SHP77 (cell line): ENCODE measurements around the gene RRP36.
A peak's percentile ranks its signal among the peaks of the same experiment; 100 is the strongest.
"Not testable (repeated sequence)": the region's sequence is repeated elsewhere in the genome, so short reads cannot be mapped to it uniquely, and the experiment has no call there.

Experiments
- DNase-seq, 2 experiments: peaks; one replicate each; lab custom pipeline; 2025; lab: John Stamatoyannopoulos, UW

The RRP36 gene

GRCh38 chr6:43037706-43038105 lies 16.3 kb downstream of the RRP36 start:
- no peak for DNase-seq

DNA sequence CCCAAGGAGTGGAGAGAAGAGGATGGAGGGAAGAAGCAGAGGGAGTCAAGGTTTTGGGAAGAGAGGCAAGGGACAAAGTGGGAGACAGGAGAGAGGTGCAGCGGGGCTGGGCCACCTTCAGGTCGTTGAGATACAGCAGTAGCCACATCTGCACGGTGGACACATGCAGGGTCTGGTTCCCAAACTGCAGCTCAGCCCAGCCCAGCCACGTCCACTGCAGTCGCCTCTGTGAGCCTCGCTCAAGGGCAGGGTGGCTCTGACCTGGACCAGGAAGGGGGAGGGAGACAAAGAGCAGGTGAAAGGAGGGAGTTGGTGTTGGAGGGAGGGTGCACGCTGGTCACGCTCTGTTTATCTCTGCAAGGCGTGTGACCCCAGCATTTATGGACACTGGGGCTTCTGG lies 17.3 kb downstream of the RRP36 start:
- DNase-seq: no peak

DNA sequence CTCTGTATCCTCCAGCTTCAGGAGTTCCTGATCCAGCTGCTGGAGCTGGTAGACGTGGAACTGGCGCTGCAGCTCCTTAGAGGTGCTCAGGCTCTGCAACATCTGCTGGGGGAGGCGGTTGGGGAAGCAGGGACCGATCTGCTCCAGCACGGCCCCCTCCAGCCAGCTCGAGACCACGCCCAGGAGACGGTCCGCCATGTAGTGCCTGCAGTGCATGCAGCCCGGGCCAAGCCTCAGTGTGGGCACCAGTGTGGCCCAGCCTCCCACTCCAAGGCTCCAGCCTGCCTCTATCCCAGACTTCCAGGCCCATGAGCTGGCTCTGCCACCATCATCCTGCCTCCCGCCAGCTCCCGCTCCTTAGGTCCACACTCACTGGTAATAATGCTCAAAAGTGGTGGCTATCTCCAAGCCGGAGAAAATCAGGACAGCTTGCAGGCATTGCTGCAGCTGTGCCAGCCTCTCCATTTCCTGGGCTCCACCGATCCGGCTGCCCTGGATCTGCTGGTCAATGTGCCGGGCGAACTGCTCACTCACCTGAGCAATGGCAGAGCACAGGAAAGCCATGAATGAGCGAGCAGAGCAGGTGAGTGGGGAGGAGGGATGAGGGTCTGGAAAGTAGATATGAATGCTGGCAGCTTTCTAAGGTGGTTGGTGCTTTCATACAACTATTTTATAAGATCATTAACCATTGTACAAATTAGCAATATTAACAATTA lies 19.3 kb downstream of the RRP36 start:
- no peak for DNase-seq

DNA sequence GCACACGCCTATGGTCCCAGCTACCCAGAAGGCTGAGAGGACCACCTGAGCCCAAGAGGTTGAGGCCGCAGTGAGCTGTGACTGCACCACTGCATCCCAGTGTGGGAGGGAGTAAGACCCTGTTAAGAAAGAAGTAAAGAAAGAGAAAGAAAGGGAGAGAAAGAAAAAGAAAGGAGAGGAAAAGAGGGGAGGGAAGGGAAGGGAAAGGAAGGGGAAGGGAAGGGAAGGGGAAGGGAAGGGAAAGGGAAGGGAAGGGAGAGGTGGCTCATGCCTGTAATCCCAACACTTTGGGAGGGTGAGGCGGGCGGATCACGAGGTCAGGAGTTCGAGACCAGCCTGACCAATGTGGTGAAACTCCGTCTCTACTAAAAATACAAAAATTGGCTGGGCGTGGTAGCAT lies 20.1 kb downstream of the RRP36 start:
- DNase-seq: not testable (repeated sequence)

DNA sequence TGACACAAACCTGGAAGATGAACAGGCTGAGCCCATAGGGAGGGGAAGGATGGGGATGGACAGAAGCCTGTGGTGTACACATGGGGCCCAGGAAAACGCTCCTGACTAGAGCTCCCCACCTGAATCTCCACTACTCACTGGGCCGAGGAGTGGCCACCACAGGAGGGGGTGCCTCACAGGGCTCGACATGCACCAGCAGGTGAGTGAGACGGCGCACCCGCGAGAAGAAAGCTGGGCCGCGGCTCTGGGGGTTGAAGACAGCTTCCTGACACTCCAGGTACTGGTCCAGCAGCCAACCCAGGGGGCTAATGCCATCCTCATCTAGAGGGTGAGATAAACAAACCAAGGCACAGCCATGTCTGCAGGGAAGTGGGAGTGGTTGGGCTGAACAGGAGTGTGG lies 21.9 kb downstream of the RRP36 start:
- DNase-seq: no peak

DNA sequence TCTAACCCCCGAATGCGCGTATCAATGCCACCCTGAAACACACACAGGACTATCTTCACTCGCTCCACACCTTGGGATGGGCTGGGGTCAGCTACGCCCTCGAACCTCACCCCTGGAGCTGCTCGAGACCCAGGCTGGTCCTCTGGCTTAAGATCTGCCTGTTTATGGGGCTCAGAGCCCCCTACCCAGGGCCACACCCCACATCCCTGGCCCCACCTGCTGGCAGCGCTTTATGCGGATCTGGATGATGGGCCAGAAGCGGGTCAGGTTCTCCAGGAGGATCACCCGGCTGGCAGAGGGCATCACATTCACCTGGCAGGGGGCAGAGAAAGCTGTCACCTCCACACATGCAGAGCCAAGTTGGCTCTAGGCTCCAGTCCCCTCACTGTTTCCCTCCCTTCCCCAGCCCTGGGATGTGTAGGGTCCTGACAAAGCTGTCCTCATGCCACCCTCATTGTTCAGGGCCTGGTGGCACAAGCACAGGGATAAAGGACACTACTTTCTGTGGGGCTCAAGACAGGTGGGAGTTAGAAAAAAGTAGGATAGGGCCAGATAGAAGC lies 24.0 kb downstream of the RRP36 start:
- no peak for DNase-seq

DNA sequence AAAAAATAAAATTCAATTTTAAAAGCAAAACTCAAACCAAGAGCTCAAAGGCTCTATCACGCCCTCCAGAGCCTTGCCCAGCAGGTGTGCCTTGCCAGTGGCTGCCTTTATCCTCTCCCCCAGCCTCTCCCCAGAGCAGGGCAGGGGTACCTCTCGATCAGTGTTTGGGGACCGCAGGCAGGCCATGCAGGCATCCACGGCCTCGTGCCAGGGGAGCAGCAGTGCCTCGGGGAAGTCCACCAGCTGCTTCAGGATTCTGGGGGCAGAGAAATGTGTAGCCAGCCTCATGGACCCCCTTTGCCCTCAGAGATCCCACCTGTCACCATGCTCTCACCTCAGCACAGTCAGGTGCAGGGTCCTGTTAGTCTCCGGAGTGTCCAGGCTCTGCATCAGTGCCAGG lies 26.6 kb downstream of the RRP36 start:
- DNase-seq: no peak

GRCh38 chr6:43050981-43051380 lies 29.6 kb downstream of the RRP36 start:
- no peak for DNase-seq

GRCh38 chr6:43052225-43052841 lies 30.9 kb downstream of the RRP36 start:
- no peak for DNase-seq

DNA sequence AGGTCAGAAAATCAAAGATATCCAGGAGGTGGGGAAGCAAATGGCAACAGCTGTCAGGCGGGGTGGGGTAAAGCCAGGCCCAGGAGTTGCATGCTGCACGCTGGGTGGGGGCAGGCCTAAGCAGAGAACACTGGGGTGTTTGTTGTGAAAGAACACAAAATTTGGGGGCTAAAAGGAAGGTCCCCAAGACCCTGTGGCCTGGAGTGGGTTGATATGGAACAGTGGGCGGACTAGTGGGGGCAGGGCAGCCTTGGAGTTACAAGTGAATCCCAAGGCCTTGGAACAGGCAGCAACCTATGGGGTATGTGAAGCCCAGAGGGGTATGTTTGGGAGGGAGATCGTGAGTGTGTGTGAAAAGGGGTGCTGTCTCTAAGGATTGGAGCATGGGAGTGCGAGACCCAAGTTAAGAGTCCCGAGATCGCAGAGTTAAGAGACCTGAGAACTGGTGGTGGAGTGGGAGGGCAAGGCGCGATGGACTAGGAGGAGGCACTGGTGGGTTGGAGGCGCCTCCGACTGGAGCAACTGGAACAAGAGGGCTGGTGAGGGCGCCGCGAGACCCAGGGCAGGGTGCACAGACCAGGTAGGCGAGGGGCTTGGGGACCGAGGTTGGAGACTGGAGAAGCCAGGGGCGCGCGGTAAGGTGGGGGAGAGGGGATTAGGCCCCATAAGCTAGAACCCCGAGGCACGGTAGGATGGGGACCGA lies 31.6 kb downstream of the RRP36 start:
- DNase-seq: no peak

DNA sequence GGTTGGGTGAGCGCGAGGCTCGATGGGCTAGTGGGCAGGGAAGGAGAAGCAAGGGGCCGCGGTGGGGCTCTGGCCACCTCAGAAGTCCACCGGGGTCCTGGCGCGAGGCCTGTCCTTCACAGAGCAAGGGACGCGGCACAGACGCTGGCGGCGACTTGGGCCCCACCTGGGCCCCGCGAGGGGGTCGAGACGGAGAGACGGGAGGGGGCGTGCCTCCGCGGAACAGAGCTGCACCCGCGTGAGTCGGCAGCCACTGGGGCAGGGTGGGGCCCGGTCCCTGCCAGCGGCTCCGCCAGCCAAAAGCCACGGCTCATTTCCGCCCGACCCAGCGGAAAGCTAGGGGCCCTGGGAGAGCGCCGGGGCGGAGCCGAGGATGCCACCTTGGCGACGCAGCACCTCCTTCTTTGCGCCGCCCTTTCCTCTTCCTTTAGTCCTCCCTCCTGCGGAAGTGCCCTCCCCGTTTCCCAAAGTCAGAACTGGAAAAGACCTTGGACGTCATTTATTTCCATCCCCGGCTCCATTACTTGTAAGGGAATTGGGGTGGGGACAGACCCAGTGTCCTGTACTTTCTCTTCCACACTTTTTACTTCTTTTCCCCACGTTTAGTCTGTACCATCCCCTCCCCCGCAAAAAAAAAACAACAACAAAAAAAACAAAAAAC lies 32.3 kb downstream of the RRP36 start, which contains the start of gene CUL7:
TSS of gene CUL7 (minus strand) at position 307 of the 661 bp plus-strand sequence. CDS start 1,063 bp downstream, outside the sequence.
- DNase-seq: peak; percentile 89 to 96

- DNase-seq: no peak
Observed at GRCh38 chr6:43054206-43054943, 33.0 kb downstream of the RRP36 start.

DNA sequence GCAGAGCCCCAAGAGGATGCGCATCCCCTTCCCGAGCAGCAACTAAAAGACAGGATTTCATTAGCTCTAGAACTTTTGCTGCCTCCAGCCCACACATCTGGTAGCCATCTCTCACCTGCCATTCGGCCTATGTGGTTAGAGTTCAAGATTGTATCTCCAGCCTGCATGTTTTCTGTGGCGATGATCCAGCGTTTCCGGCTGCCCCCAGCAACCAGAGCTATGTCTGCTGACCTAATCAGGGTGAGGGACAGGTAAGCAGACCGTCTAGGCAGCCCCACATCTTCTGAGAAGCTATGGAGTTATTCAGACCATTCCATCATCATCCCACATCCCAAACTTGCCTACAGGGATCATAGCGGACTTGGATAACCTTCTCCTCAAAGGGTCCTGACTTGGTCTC lies 34.5 kb downstream of the RRP36 start:
- no peak for DNase-seq

DNA sequence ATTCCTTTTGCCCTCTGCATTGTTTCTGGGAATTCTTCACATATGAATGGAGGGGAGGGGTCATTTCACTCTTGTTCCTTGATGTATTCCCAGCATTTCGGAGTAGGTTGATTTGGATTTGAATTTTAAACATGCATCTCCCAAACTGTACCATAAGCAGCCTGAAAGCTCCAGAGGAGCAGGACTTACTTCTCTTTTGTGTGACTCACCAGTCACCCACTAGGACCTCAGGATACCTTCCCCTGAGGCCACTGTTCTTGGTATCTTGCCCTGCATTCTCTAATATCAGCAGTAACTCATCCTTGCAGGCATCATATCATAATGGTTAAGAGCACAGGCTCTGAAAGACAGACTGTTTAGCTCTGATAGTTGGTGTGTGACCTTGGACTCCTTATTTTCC lies 37.1 kb downstream of the RRP36 start:
- DNase-seq: no peak

- DNase-seq: peak; percentile 97 to 99
Observed at GRCh38 chr6:43059168-43060033, 38.0 kb downstream of the RRP36 start, which contains the start of the genes KLC4 and MRPL2. TSS of gene KLC4 (plus strand) at chr6:43059631. CDS start at chr6:43061336, 1,705 bp downstream. TSS of gene MRPL2 (minus strand) at chr6:43059434. CDS start at chr6:43059381, 53 bp downstream.

DNA sequence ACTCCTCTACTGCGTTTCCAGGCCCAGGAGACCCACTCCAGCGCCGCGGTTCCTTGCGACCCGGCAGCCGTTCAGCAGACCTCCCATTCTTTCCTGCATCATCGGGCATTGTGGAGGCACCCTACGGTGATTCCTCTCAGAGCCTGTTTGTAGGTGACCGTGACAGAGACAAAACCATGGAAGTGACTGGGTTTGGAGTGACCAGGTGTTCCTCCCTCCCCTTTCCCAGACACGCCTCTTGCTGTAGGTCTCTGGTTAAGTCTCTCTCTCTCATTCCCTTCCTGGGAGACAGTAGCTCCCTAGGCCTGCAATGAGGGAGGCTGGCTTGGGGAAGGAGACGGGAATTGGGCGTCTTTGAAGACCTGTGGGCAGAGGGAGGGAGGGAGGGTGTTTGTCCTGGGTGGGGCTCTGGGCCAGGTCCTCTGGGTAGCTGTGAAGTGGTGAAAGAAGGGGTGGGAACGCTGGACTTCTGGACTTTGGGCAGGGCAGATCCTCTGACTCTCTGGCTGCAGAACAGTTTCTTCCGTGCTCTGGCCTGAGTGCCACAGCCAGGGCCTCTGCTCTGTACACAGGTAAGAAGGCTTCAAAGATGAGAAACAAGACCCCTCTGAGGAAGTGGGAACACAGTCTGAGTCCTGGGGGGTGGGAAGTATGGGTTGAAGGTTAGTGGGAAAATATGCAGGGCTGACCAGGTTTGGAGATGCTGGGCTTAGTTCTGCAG lies 38.8 kb downstream of the RRP36 start:
- DNase-seq: peak in 1 of 2 experiments; percentile 12

- DNase-seq: no peak
Observed at GRCh38 chr6:43060755-43061633, 39.6 kb downstream of the RRP36 start.

DNA sequence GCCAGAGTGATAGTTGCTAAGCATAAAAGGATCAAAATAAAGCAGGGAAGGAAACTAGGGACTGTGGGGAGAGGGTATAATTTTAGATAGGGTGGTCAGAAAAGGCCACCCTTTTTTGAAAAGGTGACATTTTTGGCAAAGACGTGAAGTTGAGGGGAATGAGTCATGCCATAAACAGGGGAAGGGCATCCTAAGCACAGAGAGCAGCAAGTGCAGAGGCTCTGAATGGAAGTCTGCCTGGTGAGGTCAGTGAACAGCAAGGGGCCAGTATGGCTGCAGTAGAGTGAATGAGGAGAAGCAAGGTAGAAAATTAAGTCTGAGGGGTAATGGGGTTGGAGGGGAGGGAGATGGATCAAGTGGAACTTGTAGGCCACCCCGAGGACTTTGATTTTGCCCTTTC lies 40.4 kb downstream of the RRP36 start:
- no peak for DNase-seq

DNA sequence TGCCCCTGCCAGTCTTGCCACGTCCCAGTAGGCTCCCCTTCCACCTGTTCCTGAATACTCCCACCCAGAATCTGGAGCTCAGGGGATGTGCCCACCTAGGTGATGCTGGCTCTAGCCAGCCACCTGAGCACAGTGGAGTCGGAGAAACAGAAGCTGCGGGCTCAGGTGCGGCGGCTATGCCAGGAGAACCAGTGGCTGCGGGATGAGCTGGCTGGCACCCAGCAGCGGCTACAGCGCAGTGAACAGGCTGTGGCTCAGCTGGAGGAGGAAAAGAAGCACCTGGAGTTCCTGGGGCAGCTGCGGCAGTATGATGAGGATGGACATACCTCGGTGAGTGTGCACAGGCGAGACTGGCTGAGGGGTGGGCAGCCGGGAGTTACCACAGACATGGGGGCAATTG lies 41.4 kb downstream of the RRP36 start:
- DNase-seq: no peak
